GM12878 (cell line): Measurements from ENCODE around the gene GUCY1A2.

ENCODE experiments used
- POLR2AphosphoS5 ChIP-seq: IDR thresholded peaks from 2 replicates; pipeline ENCODE4 v1.6.1; 2011; ENCODE audit warnings: mild to moderate bottlenecking, low read length, inconsistent platforms
- SMC3 ChIP-seq: IDR thresholded peaks from 2 replicates; pipeline ENCODE4 v1.6.1; 2011; ENCODE audit warnings: low read length, improper control_type of control experiment, borderline replicate concordance
- TF ChIP-seq, protein P1 (sequence below), 3 experiments: IDR thresholded peaks in 2 of 3; conservative IDR thresholded peaks in 1 of 3; 2 replicates each; pipeline ENCODE4 v1.5.1; 2011; ENCODE audit warnings: low read depth in 3 of 3, low read length in 3 of 3, mild to moderate bottlenecking in 3 of 3, control low read depth in 2 of 3, moderate library complexity in 2 of 3, inconsistent platforms in 1 of 3, mixed read lengths in 1 of 3; ENCODE audit not compliant: control insufficient read depth in 2 of 3, insufficient read depth in 1 of 3; ENCODE audit errors: extremely low read depth in 1 of 3

DNA sequence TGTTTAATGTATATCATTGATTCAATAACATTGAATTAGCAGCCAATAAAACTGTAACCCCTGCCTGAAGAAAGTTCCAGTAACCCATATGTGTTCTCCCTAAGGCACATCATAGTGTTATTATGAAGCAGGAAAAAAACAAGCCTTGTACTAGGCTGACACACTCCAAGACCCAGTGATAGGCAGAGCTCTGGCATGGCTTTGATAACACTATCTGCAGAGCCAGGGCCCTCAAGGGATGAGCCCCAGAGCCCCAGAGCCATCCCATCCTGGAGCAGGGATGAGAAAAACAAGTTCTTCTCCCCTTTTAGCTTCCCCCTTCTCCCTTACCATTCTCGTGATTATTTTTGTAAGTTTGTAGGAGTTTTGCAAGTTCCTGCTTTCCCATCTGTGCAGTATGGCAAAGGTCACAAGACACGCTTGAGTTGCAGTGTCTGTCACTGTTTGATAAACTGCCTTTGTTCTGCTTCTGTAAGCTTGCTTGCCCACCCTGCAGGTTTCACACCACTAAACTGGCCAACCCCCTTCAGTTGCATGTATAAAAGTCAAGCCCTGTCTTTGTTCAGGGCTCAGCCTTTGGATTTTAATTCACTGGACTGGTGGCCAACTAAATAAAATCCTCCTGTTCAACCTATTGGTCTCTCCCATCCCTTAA lies 22.3 kb upstream of the GUCY1A2 start:
- no peak for TF ChIP-seq SMC3
- TF ChIP-seq, protein P1, sequence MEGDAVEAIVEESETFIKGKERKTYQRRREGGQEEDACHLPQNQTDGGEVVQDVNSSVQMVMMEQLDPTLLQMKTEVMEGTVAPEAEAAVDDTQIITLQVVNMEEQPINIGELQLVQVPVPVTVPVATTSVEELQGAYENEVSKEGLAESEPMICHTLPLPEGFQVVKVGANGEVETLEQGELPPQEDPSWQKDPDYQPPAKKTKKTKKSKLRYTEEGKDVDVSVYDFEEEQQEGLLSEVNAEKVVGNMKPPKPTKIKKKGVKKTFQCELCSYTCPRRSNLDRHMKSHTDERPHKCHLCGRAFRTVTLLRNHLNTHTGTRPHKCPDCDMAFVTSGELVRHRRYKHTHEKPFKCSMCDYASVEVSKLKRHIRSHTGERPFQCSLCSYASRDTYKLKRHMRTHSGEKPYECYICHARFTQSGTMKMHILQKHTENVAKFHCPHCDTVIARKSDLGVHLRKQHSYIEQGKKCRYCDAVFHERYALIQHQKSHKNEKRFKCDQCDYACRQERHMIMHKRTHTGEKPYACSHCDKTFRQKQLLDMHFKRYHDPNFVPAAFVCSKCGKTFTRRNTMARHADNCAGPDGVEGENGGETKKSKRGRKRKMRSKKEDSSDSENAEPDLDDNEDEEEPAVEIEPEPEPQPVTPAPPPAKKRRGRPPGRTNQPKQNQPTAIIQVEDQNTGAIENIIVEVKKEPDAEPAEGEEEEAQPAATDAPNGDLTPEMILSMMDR (IDR thresholded peaks at IDR 0.05 in 2 of 3, conservative IDR thresholded peaks at IDR 0.05 in 1 of 3; ENCODE audit: control insufficient read depth in 2 of 3, extremely low read depth in 1 of 3, insufficient read depth in 1 of 3, low read depth in 3 of 3, low read length in 3 of 3) = no peak
- TF ChIP-seq POLR2AphosphoS5 = no peak
